ENCODE data around the gene EPHA2. TPM values are rescaled to one million over a fixed set of nuclear protein-coding genes. Genes with fewer than 3 reads are reported as not detected.

Gene EPHA2
- total RNA-seq, 1 donor from 2014 or later: 144 TPM

- peak; percentile 58 for DNase-seq (ENCODE audit: low read depth)
- Histone ChIP-seq H3K27me3 (ENCODE audit: control insufficient read depth, insufficient read depth, low read length) (no peaks in the 10 kb centered on the region), H3K4me3 (ENCODE audit: low read depth, low read length) (no peak overlapping the region), H3K36me3 (ENCODE audit: control insufficient read depth, insufficient read depth, low read length) (no peaks in the 10 kb centered on the region)
- no peak for FAIRE-seq
- no peak for TF ChIP-seq CTCF (IDR thresholded peaks at IDR 0.05; ENCODE audit: insufficient read depth, low read length, severe bottlenecking)
Observed at GRCh38 chr1:16175610-16176553, 20.0 kb upstream of the EPHA2 start.

- Histone ChIP-seq H3K4me3 (ENCODE audit: low read depth, low read length) (no peak overlapping the region), H3K36me3 (ENCODE audit: control insufficient read depth, insufficient read depth, low read length) (no peaks in the 10 kb centered on the region), H3K27me3 (ENCODE audit: control insufficient read depth, insufficient read depth, low read length) (no peaks in the 10 kb centered on the region)
- TF ChIP-seq CTCF (IDR thresholded peaks at IDR 0.05; ENCODE audit: insufficient read depth, low read length, severe bottlenecking): no peak
- no peak for DNase-seq (ENCODE audit: low read depth)
- FAIRE-seq: no peak
Observed at GRCh38 chr1:16174886-16175598, 19.2 kb upstream of the EPHA2 start.

GRCh38 chr1:16174261-16174868 lies 18.5 kb upstream of the EPHA2 start:
- no peak overlapping the region for H3K4me3 ChIP-seq (ENCODE audit: low read depth, low read length)
- H3K27me3 ChIP-seq (ENCODE audit: control insufficient read depth, insufficient read depth, low read length): no peaks in the 10 kb centered on the region
- H3K36me3 ChIP-seq (ENCODE audit: control insufficient read depth, insufficient read depth, low read length): no peaks in the 10 kb centered on the region
- FAIRE-seq: no peak
- DNase-seq (ENCODE audit: low read depth): no peak
- TF ChIP-seq CTCF (IDR thresholded peaks at IDR 0.05; ENCODE audit: insufficient read depth, low read length, severe bottlenecking): no peak

GRCh38 chr1:16173447-16174260 lies 17.8 kb upstream of the EPHA2 start:
- peak; percentile 97 for DNase-seq (ENCODE audit: low read depth)
- no peak for FAIRE-seq
- Histone ChIP-seq H3K36me3 (ENCODE audit: control insufficient read depth, insufficient read depth, low read length) (no peaks in the 10 kb centered on the region), H3K4me3 (ENCODE audit: low read depth, low read length) (no peak overlapping the region), H3K27me3 (ENCODE audit: control insufficient read depth, insufficient read depth, low read length) (no peaks in the 10 kb centered on the region)
- TF ChIP-seq CTCF (IDR thresholded peaks at IDR 0.05; ENCODE audit: insufficient read depth, low read length, severe bottlenecking): no peak

GRCh38 chr1:16172964-16173446 lies 17.1 kb upstream of the EPHA2 start:
- Histone ChIP-seq H3K4me3 (ENCODE audit: low read depth, low read length) (no peak overlapping the region), H3K36me3 (ENCODE audit: control insufficient read depth, insufficient read depth, low read length) (no peaks in the 10 kb centered on the region), H3K27me3 (ENCODE audit: control insufficient read depth, insufficient read depth, low read length) (no peaks in the 10 kb centered on the region)
- DNase-seq (ENCODE audit: low read depth): peak; percentile 84
- no peak for TF ChIP-seq CTCF (IDR thresholded peaks at IDR 0.05; ENCODE audit: insufficient read depth, low read length, severe bottlenecking)
- no peak for FAIRE-seq
